GM12878 (cell line): ENCODE data around the gene GSE1. TPM values are rescaled to one million over a fixed set of nuclear protein-coding genes. Genes with fewer than 3 reads are reported as not detected.

Experiments
- ATAC-seq: fragments of 200-7000 bp; cut with Tn5 transposase; 3 replicates; pipeline ENCODE4 v1.9.1; 2020; ENCODE audit warnings: mild to moderate bottlenecking, moderate library complexity
- BruUV-seq: library from RNA; stranded (reverse); fragments of 400-500 nt; replicated peaks from 2 replicates; lab custom pipeline; 2021; lab: Mats Ljungman, UMichigan
- CTCF ChIA-PET: fragments of 300-600 bp; sonication (Branson Sonifier 250); formaldehyde crosslinking; extraction: SDS; loops from one replicate; lab custom pipeline; 2021; ENCODE audit warnings: inconsistent platforms; lab: Yijun Ruan, JAX
- POLR2A ChIA-PET: fragments of 350-600 bp; formaldehyde crosslinking; extraction: SDS; loops from one replicate; lab custom pipeline; 2021; ENCODE audit warnings: inconsistent platforms; lab: Charles Lee
- RAD21 ChIA-PET: fragments of 300-600 bp; sonication (Branson Sonifier 250); formaldehyde crosslinking; loops from one replicate; lab custom pipeline; 2023; ENCODE audit warnings: antibody characterized with exemption; ENCODE audit not compliant: unreplicated experiment; lab: Charles Lee
- SMC1A ChIA-PET: fragments of 300-600 bp; sonication (Branson Sonifier 250); formaldehyde crosslinking; loops from one replicate; lab custom pipeline; 2023; ENCODE audit not compliant: unreplicated experiment, uncharacterized antibody; lab: Charles Lee
- DNase-seq: peaks from one replicate; pipeline ENCODE4 v3.0.0-alpha.2; 2011; ENCODE audit warnings: low read depth, low spot score
- FAIRE-seq: peaks from 3 replicates; lab custom pipeline; 2011; peaks lifted over from hg19 to GRCh38; lab: Jason Lieb, UNC
- H2AFZ ChIP-seq: 2 replicates; pipeline ENCODE4 v1.6.0; 2011; ENCODE audit warnings: low read depth, low read length, control low read depth; ENCODE audit not compliant: control insufficient read depth
- H3K27ac ChIP-seq: 2 replicates; pipeline ENCODE4 v1.5.1; 2011; ENCODE audit warnings: control low read depth; ENCODE audit not compliant: control insufficient read depth, insufficient read depth
- H3K27me3 ChIP-seq, 2 experiments: replicated peaks in 1 of 2; 2 replicates each; pipeline versions ENCODE4 v1.6.0 to v1.6.1; 2011; ENCODE audit warnings: low read length in 1 of 2; ENCODE audit not compliant: control insufficient read depth in 2 of 2, insufficient read depth in 2 of 2
- H3K36me3 ChIP-seq, 2 experiments: 2 replicates each; pipeline ENCODE4 v1.5.1; 2011; ENCODE audit warnings: low read length in 1 of 2; ENCODE audit not compliant: control insufficient read depth in 2 of 2, insufficient read depth in 2 of 2
- H3K4me1 ChIP-seq: 2 replicates; pipeline ENCODE4 v1.6.1; 2011; ENCODE audit warnings: mild to moderate bottlenecking, low read length, moderate library complexity, mixed read lengths; ENCODE audit not compliant: control insufficient read depth, insufficient read depth
- H3K4me2 ChIP-seq: 2 replicates; pipeline ENCODE4 v1.6.0; 2011; ENCODE audit warnings: control low read depth; ENCODE audit not compliant: control insufficient read depth, insufficient read depth
- H3K4me3 ChIP-seq: fragments of 200-600 bp; sonication (generic); 2 replicates; pipeline ENCODE4 v1.5.1; 2016
- H3K79me2 ChIP-seq: 2 replicates; pipeline ENCODE4 v1.6.0; 2011; ENCODE audit warnings: low read length; ENCODE audit not compliant: control insufficient read depth, insufficient read depth
- H3K9ac ChIP-seq: 2 replicates; pipeline ENCODE4 v1.8.0; 2011; ENCODE audit warnings: low read length, control low read depth, mixed read lengths; ENCODE audit not compliant: control insufficient read depth, insufficient read depth
- H3K9me3 ChIP-seq: replicated peaks from 3 replicates; pipeline ENCODE4 v1.5.1; 2011; ENCODE audit warnings: mild to moderate bottlenecking, low read length; ENCODE audit not compliant: control insufficient read depth, insufficient read depth
- H4K20me1 ChIP-seq: 2 replicates; pipeline ENCODE4 v1.6.0; 2011; ENCODE audit not compliant: control insufficient read depth, insufficient read depth
- BCLAF1 ChIP-seq: fragments of 450-650 bp; IDR thresholded peaks from 2 replicates; pipeline ENCODE4 v1.6.1; 2017; ENCODE audit warnings: antibody characterized with exemption, mild to moderate bottlenecking, moderate library complexity
- CBX3 ChIP-seq: fragments of 200-600 bp; sonication (generic); IDR thresholded peaks from 2 replicates; pipeline ENCODE4 v1.6.1; 2016; ENCODE audit warnings: low read depth, borderline replicate concordance
- CHD4 ChIP-seq: fragments of 200-600 bp; sonication (generic); IDR thresholded peaks from 2 replicates; pipeline ENCODE4 v1.6.1; 2016; ENCODE audit warnings: mild to moderate bottlenecking
- ETV6 ChIP-seq, 2 experiments: fragments of 450-650 bp in 1 of 2; IDR thresholded peaks in 1 of 2; conservative IDR thresholded peaks in 1 of 2; 2 replicates each; pipeline ENCODE4 v1.6.1; 2014; ENCODE audit warnings: antibody characterized with exemption in 1 of 2, borderline replicate concordance in 1 of 2, low read depth in 1 of 2, mild to moderate bottlenecking in 1 of 2, moderate library complexity in 1 of 2
- EZH2 ChIP-seq: IDR thresholded peaks from 2 replicates; pipeline ENCODE4 v1.6.1; 2012; ENCODE audit warnings: low read depth, mild to moderate bottlenecking, control low read depth, inconsistent platforms, low read length, borderline replicate concordance; ENCODE audit not compliant: control insufficient read depth
- FOS ChIP-seq: IDR thresholded peaks from 3 replicates; pipeline ENCODE4 v1.6.1; 2011; ENCODE audit warnings: borderline replicate concordance; ENCODE audit not compliant: insufficient read length; ENCODE audit errors: extremely low read depth
- JUND ChIP-seq: IDR thresholded peaks from 2 replicates; pipeline ENCODE4 v1.6.1; 2012; ENCODE audit warnings: low read depth, mild to moderate bottlenecking, low read length, improper control_type of control experiment, moderate library complexity
- LARP7 ChIP-seq: fragments of 450-650 bp; IDR thresholded peaks from 2 replicates; pipeline ENCODE4 v1.6.1; 2017; ENCODE audit warnings: mild to moderate bottlenecking
- RELA ChIP-seq: fragments of 450-650 bp; IDR thresholded peaks from 2 replicates; pipeline ENCODE4 v1.8.0; 2014; ENCODE audit warnings: borderline replicate concordance; ENCODE audit not compliant: partially characterized antibody
- SMAD1 ChIP-seq: fragments of 450-650 bp; IDR thresholded peaks from 2 replicates; pipeline ENCODE4 v1.6.1; 2018; ENCODE audit warnings: mild to moderate bottlenecking, low read depth; ENCODE audit not compliant: partially characterized antibody
- SMAD5 ChIP-seq: IDR thresholded peaks from 2 replicates; pipeline ENCODE4 v1.6.1; 2016; ENCODE audit warnings: antibody characterized with exemption, low read depth
- STAT1 ChIP-seq: fragments of 450-650 bp; conservative IDR thresholded peaks from 2 replicates; pipeline ENCODE4 v1.6.1; 2014; ENCODE audit warnings: antibody characterized with exemption, mild to moderate bottlenecking
- TARDBP ChIP-seq: IDR thresholded peaks from 2 replicates; pipeline ENCODE4 v1.6.1; 2016; ENCODE audit warnings: borderline replicate concordance
- WRNIP1 ChIP-seq: IDR thresholded peaks from 2 replicates; pipeline ENCODE4 v1.6.1; 2011; ENCODE audit warnings: low read depth, low read length, improper control_type of control experiment, borderline replicate concordance
- ZZZ3 ChIP-seq: IDR thresholded peaks from 2 replicates; pipeline ENCODE4 v1.6.1; 2011; ENCODE audit warnings: low read depth; ENCODE audit not compliant: control insufficient read depth, insufficient read length
- WGBS: methylation state at CpG from one replicate; pipeline ENCODE4 v1.1.6; 2016; ENCODE audit warnings: low lambda C conversion rate; ENCODE audit not compliant: insufficient replicate concordance, insufficient coverage; ENCODE audit errors: missing lambda C conversion rate; 5-methylcytosine and 5-hydroxymethylcytosine counted together
- in situ Hi-C: fragments of 300-500 bp; cut with MboI; formaldehyde crosslinking; loops from 9 replicates; pipeline ENCODE4 v1.14.3; 2018; ENCODE audit warnings: mixed read lengths
- intact Hi-C: fragments of 100-400 bp; cut with micrococcal nuclease; formaldehyde crosslinking; loops from one replicate; pipeline ENCODE4 v1.14.2; 2022; ENCODE audit not compliant: unreplicated experiment
- polyA plus RNA-seq, 11 experiments: library from polyadenylated mRNA; depleted of rRNA in 4 of 11; unstranded in 6 of 11; stranded (reverse) in 5 of 11; fragments of >200 nt; fragmentation: Nextera tagmentation in 4 of 11; fragmentation: Illumina TruSeq in 1 of 11; extraction: Ambion mirVana in 4 of 11; extraction: Trizol in 1 of 11; gene quantifications; 1 replicate in 1 of 11; 2 replicates in 10 of 11; pipeline versions ENCODE4 v1.2.1 to v1.2.3, GENCODE V29; 2011 to 2016; ENCODE audit warnings: inconsistent platforms in 2 of 11, missing spikeins in 2 of 11, low read depth in 1 of 11
- total RNA-seq, 4 experiments: library from RNA; depleted of rRNA in 3 of 4; stranded (reverse); fragments of >200 nt in 3 of 4; fragmentation: Illumina TruSeq in 1 of 4; extraction: Trizol in 1 of 4; gene quantifications; 2 replicates each; pipeline versions ENCODE4 v1.2.1 to v1.2.3, GENCODE V29; 2013 to 2021

Gene GSE1
- total and polyA plus RNA-seq, 10 of the 15 experiments (the other 5 are each of a cell fraction or from before 2014, with no cell fraction given), result 4.6 to 58.7 (median 18.2) TPM

- Histone ChIP-seq H3K4me1 (no peaks in the 10 kb centered on the region), H3K36me3 (no peaks in the 10 kb centered on the region), H3K9ac (no peak overlapping the region), H3K4me2 (no peak overlapping the region), H2AFZ (no peak overlapping the region), H3K4me3 (no peak overlapping the region), H3K27me3 (no peaks in the 10 kb centered on the region), H3K79me2 (no peaks in the 10 kb centered on the region), H4K20me1 (no peaks in the 10 kb centered on the region), H3K9me3 (no peaks in the 10 kb centered on the region; the same call in 2 of the 3 replicates)
- ChIA-PET RAD21 (no interaction called here), CTCF (interaction anchor here (0.9 to 1.2 kb wide), 2 partner anchors 49 to 93 kb away, joined by 3 to 4 read pairs; no protein-coding TSS in a partner anchor), SMC1A (no interaction called here), POLR2A (no interaction called here)
- WGBS, result 87% methylated on average over 48 of the region's 53 CpGs
- ATAC-seq (no peak), DNase-seq (no peak), FAIRE-seq (no peak)
- in situ Hi-C loops, result no loop called here
- intact Hi-C loops, result loop anchor here (10.0 kb wide), 1 partner anchor 315 kb away; no protein-coding TSS in a partner anchor
- TF ChIP-seq WRNIP1, result no peak
- no peak for TF ChIP-seq CBX3
- no peak for TF ChIP-seq TARDBP
- no peak for TF ChIP-seq LARP7
- no peak for TF ChIP-seq ZZZ3
- TF ChIP-seq SMAD1, result no peak
- TF ChIP-seq EZH2, result no peak
- no peak for TF ChIP-seq JUND
- TF ChIP-seq ETV6 (conservative IDR thresholded peaks at IDR 0.05 in 1 of 2, IDR thresholded peaks at IDR 0.05 in 1 of 2; ENCODE audit: borderline replicate concordance in 1 of 2, low read depth in 1 of 2), result no peak
- TF ChIP-seq RELA, result no peak
- no peak for TF ChIP-seq BCLAF1
- TF ChIP-seq SMAD5, result no peak
- no peak for TF ChIP-seq FOS
- no peak for TF ChIP-seq STAT1
- TF ChIP-seq CHD4, result no peak
- TF ChIP-seq, all 136 proteins: peak for 0
- no TSS peak for BruUV-seq
- no peak overlapping the region for H3K27ac ChIP-seq
These were observed 96.9 kb downstream of the GSE1 start for GRCh38 chr16:85709766-85710585.
